HG03060 (cell line): ENCODE data around the gene UBTD1.
"Not testable (repeated sequence)": the region's sequence is repeated elsewhere in the genome, so short reads cannot be mapped to it uniquely, and the experiment has no call there.

Experiments used
- ATAC-seq: cut with Tn5 transposase; IDR thresholded peaks from one replicate; pipeline ENCODE4 v1.9.1; 2021; ENCODE audit warnings: low read depth, moderate number of reproducible peaks; ENCODE audit not compliant: unreplicated experiment

Gene UBTD1

GRCh38 chr10:97554336-97554735, 55.6 kb downstream of the UBTD1 start:
- not testable (repeated sequence) for ATAC-seq

DNA sequence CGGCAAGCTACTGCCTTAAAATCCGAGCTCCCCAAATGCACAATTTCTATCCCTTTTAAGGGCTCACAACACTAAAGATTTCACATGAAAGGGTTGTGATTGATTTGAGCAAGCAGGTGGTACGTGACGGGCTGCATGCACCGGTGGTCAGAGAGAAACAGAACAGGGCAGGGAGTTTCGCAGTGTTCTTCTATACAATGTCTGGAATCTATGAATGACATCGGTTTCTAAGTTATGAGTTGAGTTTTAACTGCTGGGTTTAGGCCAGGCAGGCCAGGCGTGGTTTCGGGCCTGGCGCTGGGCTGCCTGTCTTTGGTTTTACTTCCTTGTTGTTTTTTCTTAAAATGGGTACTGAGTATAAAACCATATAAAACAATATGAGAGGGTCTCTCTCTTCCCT, 56.8 kb downstream of the UBTD1 start:
- not testable (repeated sequence) for ATAC-seq

DNA sequence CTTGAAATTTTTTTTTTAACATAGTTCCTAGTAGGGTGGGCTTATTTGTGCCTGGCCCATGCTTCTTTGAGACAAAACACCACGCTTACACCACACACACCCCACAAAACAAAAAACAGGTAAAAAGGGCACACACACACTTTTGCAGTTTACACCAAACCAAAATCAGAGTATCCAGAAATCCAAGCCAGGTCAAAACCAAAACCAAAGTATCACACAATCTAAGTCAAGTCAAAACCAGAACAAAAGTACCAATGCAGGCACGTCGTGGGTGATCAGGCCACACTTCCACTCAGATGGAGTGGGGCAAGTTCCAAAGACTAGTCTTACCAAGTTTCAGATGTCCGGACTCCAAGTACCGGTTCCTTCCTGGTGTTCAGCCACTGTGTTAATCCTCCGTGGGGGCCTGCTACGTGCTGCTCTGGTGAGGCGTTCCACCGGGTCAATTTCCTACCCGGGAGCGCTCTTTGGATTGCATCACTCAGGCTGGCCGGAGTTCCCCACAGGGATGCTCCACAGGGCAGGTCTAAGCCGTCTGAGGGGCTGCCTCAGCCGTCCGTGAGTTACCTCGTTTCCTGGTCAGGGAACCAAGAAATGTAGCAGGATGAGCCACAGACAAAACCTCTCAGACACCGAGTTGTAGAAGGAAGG, 62.1 kb downstream of the UBTD1 start:
- ATAC-seq, result not testable (repeated sequence)

DNA sequence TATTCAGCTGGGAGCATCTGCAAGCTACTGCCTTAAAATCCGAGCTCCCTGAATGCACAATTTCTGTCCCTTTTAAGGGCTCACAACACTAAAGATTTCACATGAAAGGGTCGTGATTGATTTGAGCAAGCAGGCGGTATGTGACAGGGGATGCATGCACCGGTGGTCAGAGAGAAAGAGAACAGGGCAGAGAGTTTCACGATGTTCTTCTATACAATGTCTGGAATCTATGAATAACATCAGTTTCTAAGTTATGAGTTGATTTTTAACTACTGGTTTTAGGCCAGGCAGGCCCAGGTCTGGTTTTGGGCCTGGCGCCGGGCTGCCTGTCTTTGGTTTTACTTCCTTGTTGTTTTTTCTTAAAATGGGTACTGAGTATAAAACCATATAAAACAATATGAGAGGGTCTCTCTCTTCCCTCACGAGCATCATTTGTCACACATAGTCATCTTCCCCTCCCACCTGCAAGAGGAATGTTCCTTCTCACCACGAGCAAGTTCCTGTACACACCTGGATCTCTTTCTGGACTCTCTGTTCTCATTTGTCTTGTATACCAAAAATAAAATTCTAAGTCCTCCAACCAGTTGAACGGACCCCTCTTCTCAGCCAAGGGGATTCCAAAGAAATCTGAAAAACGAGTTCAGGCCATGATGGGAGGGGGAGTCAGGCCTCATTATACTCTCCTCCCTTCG, 62.8 kb downstream of the UBTD1 start:
- not testable (repeated sequence) for ATAC-seq

DNA sequence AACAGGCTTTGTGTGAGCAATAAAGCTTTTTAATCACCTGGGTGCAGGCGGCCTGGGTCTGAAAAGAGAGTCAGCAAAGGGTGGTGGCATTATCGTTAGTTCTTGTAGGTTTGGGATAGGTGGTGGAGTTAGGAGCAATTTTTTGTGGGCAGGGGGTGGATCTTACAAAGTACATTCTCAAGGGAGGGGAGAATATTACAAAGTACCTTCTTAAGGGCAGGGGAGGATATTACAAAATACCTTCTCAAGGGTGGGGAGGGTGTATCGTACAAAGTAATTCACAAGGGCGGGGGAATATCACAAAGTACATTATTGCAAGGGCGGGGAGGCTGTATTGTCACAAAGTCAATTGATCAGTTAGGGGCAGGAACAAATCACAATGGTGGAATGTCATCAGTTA, 63.6 kb downstream of the UBTD1 start:
- ATAC-seq, result not testable (repeated sequence)

- no peak for ATAC-seq
These were observed 64.6 kb downstream of the UBTD1 start for GRCh38 chr10:97563337-97563736.

DNA sequence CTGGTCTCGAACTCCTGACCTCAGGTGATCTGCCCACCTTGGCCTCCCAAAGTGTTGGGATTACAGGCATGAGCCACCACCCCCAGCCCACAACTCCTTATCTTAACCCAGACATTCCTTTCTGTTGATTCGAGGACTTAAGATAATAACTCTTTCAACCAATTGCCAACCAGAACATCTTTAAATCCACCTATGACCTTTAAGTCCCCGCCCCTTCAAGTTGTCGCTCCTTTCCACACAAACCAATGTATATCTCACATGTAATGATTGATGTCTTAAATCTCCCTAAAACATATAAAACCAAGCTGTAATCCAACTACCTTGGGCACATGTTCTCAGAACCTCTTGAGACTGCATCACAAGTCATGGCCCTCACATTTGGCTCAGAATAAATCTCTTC, 66.1 kb downstream of the UBTD1 start:
- no peak for ATAC-seq

GRCh38 chr10:97566336-97566996, 67.7 kb downstream of the UBTD1 start:
- ATAC-seq, result no peak

GRCh38 chr10:97567891-97568290, 69.2 kb downstream of the UBTD1 start:
- no peak for ATAC-seq

- no peak for ATAC-seq
These were observed 71.5 kb downstream of the UBTD1 start for GRCh38 chr10:97570146-97570788.

- no peak for ATAC-seq
These were observed 72.2 kb downstream of the UBTD1 start for GRCh38 chr10:97570789-97571471.

DNA sequence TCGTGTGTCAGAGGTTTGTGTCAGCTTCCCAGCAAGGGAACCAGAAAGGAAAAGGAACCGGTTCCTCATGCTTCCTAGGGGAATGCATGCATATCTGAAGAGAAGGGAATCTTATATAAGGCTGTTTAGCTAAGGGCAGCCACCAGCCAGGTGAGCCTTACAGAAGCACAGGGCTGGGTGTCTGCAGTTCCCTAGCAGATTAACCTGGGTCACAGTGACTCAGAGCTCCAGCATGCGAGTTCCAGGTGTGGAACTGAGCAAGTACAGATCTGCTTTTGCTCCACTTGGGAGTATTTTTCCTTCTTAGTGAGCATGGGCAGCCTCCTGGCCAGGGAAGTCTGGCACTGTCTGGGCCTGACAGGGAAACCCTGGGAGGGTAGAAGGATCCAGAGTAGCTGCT, 72.9 kb downstream of the UBTD1 start:
- no peak for ATAC-seq

DNA sequence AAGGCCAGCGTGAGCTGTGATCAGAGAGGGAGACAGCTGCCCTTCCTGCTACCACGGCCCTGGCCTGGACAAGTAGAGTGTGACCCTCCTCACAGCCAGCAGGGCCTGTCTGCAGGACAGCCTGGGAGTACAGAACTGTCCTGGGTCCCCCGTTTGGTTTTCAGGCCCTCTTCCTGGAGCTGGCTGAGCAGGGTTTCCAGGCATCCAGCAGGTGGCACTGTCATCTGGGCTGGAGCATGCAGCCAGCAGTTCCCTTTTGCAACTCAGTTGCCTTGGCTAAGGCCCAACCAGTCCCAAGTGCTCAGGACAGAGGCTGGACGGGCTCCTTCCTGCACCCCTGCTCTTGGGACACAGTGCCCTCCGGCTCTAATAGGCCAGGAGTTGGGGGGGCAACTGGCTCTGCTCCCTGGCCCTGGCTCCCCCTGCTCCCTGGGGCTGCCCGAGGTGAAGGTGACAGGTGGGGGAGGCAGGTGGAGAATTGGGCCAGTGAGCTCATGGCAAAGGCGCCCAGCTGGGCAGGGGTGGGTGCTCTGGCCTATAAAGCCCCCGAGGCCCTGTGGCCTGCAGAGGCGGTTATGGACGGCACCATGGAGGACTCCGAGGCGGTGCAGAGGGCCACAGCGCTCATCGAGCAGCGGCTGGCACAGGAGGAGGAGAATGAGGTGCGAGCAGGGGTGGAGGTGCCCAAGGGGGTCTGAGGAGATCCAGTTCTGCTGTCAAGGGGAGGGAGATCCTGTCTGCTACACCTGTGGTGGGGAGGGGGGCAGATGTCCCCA, 73.7 kb downstream of the UBTD1 start, which contains the start of gene ANKRD2:
ANKRD2 (plus strand) TSS at position 566 of the 776 bp plus-strand sequence; CDS start at position 576, 10 bp downstream.
- no peak for ATAC-seq

DNA sequence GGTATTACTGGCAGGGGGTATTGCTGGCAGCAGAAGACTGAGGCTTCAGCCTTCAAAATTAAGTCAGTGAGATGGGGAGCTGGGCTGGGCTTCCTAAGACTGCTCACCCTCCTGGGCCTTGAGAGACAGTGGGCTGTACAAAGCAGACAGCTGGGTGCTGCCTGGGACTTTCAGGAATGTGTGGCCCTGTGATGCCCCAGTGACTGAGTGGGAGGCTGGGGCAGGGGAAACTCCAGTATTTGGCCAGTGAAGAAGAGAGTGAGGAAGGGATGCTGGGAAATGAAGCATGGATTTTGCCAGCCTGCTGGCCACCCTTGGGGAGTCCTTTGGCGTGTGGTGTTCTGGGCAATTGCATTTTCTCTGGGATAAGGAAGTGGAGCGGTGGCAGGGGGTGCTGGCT, 74.3 kb downstream of the UBTD1 start:
- ATAC-seq, result no peak

DNA sequence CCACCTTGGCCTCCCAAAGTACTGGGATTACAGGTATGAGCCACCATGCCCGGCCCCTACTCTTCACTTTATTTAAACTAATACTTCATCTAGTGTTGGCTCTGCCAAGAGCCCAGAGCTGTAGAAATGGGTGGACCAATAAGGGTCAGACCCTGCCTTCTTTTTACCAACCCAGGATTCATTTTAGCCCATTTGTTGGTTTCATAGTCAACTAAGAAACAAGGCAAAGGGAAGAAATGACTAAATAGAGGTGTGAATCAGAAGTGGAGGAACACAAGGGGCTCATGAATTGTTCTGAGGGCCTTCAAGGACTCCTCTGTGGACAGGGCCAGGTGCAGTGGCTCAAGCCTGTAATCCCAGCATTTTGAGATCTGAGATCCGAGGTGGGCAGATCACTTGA, 74.9 kb downstream of the UBTD1 start:
- no peak for ATAC-seq

DNA sequence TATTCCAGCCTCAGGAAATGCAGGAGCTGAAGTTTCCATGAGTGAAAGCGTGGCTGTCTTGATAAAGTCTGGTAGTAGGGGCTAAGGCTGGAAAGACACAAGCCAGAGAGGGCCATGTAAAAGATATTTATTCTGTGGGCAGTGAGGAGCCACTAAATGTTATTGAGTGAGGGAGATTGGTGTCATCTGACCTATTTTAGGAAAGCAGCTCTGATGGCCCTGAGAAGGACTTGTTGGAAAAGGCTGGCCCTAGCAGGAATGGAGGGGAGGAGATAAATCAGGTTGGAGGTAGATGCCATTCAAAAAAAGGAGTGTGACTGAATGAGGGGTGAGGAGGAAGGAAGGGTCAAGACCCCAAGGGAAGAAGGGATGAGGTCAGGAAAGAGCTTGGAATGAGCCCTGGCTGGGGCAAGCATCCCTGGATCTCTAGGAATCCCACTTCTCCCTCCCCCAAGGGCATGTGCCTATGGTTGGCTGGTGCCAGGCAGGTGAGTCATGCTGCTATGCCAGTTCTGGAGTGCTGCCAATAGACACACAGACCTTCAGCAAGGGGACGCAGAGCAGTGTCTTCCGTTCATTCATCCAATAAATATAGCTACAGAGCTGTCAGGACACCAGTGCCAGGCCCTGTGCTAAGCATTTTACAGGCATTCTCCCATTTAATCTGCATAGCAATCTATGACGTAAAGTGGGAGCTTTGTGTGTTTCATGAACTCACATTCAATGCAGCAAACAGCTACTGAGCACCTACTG, 75.8 kb downstream of the UBTD1 start:
- ATAC-seq, result no peak

GRCh38 chr10:97575127-97575668, 76.5 kb downstream of the UBTD1 start:
- no peak for ATAC-seq

DNA sequence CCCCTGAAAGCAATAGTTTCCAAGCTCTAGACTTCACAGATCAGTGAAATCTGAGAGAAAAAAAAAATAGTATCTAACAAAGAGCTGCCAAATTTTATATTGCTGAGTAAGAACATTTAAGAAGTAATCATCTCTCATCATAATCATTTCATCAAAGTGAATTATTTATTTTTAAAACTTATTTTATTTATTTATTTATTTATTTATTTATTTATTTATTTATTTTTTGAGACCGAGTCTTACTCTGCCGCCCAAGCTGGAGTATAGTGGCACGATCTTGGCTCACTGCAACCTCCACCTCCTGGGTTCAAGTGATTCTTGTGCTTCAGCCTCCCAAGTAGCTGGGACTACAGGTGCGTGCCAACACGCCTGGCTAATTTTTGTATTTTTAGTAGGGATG, 77.8 kb downstream of the UBTD1 start:
- ATAC-seq, result not testable (repeated sequence)

DNA sequence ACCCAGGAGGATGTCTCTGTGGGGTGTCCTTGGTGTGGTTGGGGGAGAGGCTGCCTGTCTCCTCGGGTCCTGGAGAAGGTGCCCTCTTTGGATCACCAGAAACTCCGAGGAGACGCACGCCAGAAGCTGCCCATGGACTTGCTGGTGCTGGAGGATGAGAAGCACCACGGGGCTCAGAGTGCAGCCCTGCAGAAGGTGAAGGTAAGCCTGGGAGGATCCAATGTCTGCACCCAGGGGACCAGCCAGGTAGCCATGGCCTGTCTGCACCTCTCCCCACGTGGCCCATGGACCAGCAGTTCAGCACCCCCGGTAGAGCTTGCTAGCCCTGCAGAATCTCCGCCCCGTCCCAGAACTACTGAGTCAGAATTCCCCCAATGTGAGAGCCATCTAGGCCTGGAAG, 79.0 kb downstream of the UBTD1 start:
- no peak for ATAC-seq
